ENCODE results near the gene DMRTC2. TPM values are rescaled to one million over a fixed set of nuclear protein-coding genes. Genes with fewer than 3 reads are reported as not detected.

The DMRTC2 gene
- total RNA-seq, 1 experiment from 2014 or later, result not detected

GRCh38 chr19:41871573-41872383, 26.9 kb downstream of the DMRTC2 start (continued):
- TF ChIP-seq PREB (CRISPR knock-in tag; IDR thresholded peaks at IDR 0.05; ENCODE audit: borderline replicate concordance) (no peak), ZNF423 (CRISPR knock-in tag; IDR thresholded peaks at IDR 0.05) (no peak), E2F5 (CRISPR knock-in tag; IDR thresholded peaks at IDR 0.05) (no peak), CREB1 (CRISPR knock-in tag; IDR thresholded peaks at IDR 0.05) (no peak), ATF1 (CRISPR knock-in tag; IDR thresholded peaks at IDR 0.05) (no peak), MAX (CRISPR knock-in tag; IDR thresholded peaks at IDR 0.05) (no peak), FOXP1 (CRISPR knock-in tag; IDR thresholded peaks at IDR 0.05; ENCODE audit: borderline replicate concordance) (no peak), ZNF416 (CRISPR knock-in tag; IDR thresholded peaks at IDR 0.05) (peak; percentile 80), ZNF671 (CRISPR knock-in tag; IDR thresholded peaks at IDR 0.05) (peak; percentile 68), ZSCAN18 (CRISPR knock-in tag; IDR thresholded peaks at IDR 0.05) (no peak), EMX1 (CRISPR knock-in tag; IDR thresholded peaks at IDR 0.05) (peak; percentile 93; the same call in 1 of the 2 replicates), OVOL2 (CRISPR knock-in tag; IDR thresholded peaks at IDR 0.05; ENCODE audit: borderline replicate concordance) (no peak), ATF2 (CRISPR knock-in tag; IDR thresholded peaks at IDR 0.05; ENCODE audit: borderline replicate concordance, low read depth) (no peak), ERG (CRISPR knock-in tag; IDR thresholded peaks at IDR 0.05) (peak; percentile 90), ATF6 (CRISPR knock-in tag; IDR thresholded peaks at IDR 0.05) (no peak), ATF3 (CRISPR knock-in tag; conservative IDR thresholded peaks at IDR 0.05) (no peak), IRF2 (CRISPR knock-in tag; IDR thresholded peaks at IDR 0.05; ENCODE audit: borderline replicate concordance, low read depth) (no peak), ZNF138 (CRISPR knock-in tag; conservative IDR thresholded peaks at IDR 0.05) (no peak), SMAD4 (CRISPR knock-in tag; IDR thresholded peaks at IDR 0.05) (no peak), CDX4 (CRISPR knock-in tag; IDR thresholded peaks at IDR 0.05; ENCODE audit: borderline replicate concordance) (no peak), ZNF121 (CRISPR knock-in tag; IDR thresholded peaks at IDR 0.05) (no peak), AFF4 (CRISPR knock-in tag; IDR thresholded peaks at IDR 0.05; ENCODE audit: borderline replicate concordance) (no peak)
